Measurements from ENCODE around the gene DUSP23. TPM values are rescaled to one million over a fixed set of nuclear protein-coding genes. Genes with fewer than 3 reads are reported as not detected.

DUSP23 gene
- total and polyA plus RNA-seq, 2 experiments from 2014 or later, result 56.3 to 97.6 TPM

- TF ChIP-seq REST (IDR thresholded peaks at IDR 0.05; ENCODE audit: unreplicated experiment) (no peak), ZNF331 (CRISPR knock-in tag; IDR thresholded peaks at IDR 0.05; ENCODE audit: low read depth) (no peak), STAT1 (IDR thresholded peaks at IDR 0.05; ENCODE audit: unreplicated experiment) (no peak)
Observed at GRCh38 chr1:159817276-159818041, 36.7 kb downstream of the DUSP23 start (continued).

- H2AFZ ChIP-seq, result peak overlapping the region; percentile 87
- peaks cover 6% of the 10 kb centered on the region for H3K27me3 Mint-ChIP-seq (ENCODE audit: insufficient read depth, low read depth, poor library complexity)
- DNase-seq (ENCODE audit: low spot score), result peak; percentile 80
Observed at GRCh38 chr1:159821171-159821867, 40.6 kb downstream of the DUSP23 start.

More at GRCh38 chr1:159821171-159821867, 40.6 kb downstream of the DUSP23 start:
- Mint-ChIP-seq H3K9me3 (no peaks in the 10 kb centered on the region; the same call in 2 of the 3 replicates), H3K36me3 (ENCODE audit: low read depth) (no peaks in the 10 kb centered on the region), H3K4me1 (peaks cover 4% of the 10 kb centered on the region; the same call in 2 of the 3 replicates), H3K27ac (no peak overlapping the region), H3K4me3 (no peak overlapping the region)
- no peak overlapping the region for H3K27ac ChIP-seq (ENCODE audit: low read depth)
- H3F3A ChIP-seq (replicated peaks; ENCODE audit: low read depth), result no peaks in the 10 kb centered on the region
- H4K20me1 ChIP-seq (replicated peaks; ENCODE audit: insufficient read depth), result no peaks in the 10 kb centered on the region
- TF ChIP-seq EZH2 (IDR thresholded peaks at IDR 0.05; ENCODE audit: low read depth, unreplicated experiment) (no peak), ETS1 (IDR thresholded peaks at IDR 0.05) (no peak), CTCF (conservative IDR thresholded peaks at IDR 0.05; ENCODE audit: low read depth in 2 of 2) (peak; percentile 59 to 76), NANOG (IDR thresholded peaks at IDR 0.05; ENCODE audit: borderline replicate concordance) (no peak)
- no peaks in the 10 kb centered on the region for H3K36me3 ChIP-seq (ENCODE audit: insufficient read depth)
- H3K4me2 ChIP-seq, result no peak overlapping the region
- ATAC-seq, result peak; percentile 89
- H3K79me2 ChIP-seq (replicated peaks; ENCODE audit: insufficient read depth), result no peaks in the 10 kb centered on the region
- no peaks in the 10 kb centered on the region for H3K9me2 ChIP-seq (ENCODE audit: insufficient read depth)
- H3K4me1 ChIP-seq (ENCODE audit: insufficient read depth), result no peaks in the 10 kb centered on the region; the same call in 1 of the 2 replicates
- H3K27me3 ChIP-seq (ENCODE audit: insufficient read depth), result no peaks in the 10 kb centered on the region
- no peak overlapping the region for H3K4me3 ChIP-seq
